ENCODE measurements around the gene CCL19.

CCL19 gene

DNA sequence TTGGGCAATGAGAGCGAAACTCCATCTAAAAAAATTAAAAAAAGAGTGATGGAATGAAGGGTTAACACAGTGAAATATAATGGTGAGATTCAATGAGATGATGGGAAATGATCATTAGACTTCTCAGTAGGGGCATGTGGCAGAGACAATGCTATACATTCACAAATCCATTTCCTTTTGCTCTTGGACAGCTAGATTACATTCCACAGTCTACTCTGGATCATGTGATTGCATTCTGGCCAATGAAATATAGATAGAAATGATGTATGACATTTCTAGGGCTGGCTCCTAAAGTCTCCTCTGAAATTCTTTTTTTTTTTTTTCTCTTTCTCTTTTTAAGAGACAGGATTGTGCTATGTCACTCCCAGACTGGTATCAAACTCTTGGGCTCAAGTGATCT is 48.4 kb downstream of the CCL19 start:
- Histone ChIP-seq H3K9me2 (replicated peaks; ENCODE audit: low read depth, low read length) (no peaks in the 10 kb centered on the region), H3K36me3 (ENCODE audit: insufficient read depth, low read length) (no peaks in the 10 kb centered on the region), H3F3A (ENCODE audit: low read depth) (no peaks in the 10 kb centered on the region), H3K27me3 (ENCODE audit: insufficient read depth, low read length, poor library complexity, severe bottlenecking) (no peaks in the 10 kb centered on the region), H2AFZ (ENCODE audit: low read length) (no peak overlapping the region), H4K20me1 (ENCODE audit: insufficient read depth, low read length, poor library complexity, severe bottlenecking) (peaks cover 4% of the 10 kb centered on the region), H3K9me3 (ENCODE audit: insufficient read depth, low read depth, low read length) (no peaks in the 10 kb centered on the region), H3K4me3 (ENCODE audit: low read length, poor library complexity, severe bottlenecking) (no peak overlapping the region), H3K9ac (ENCODE audit: low read depth, low read length, poor library complexity, severe bottlenecking) (no peak overlapping the region), H3K79me2 (ENCODE audit: insufficient read depth, low read length) (peaks cover 7% of the 10 kb centered on the region), H3K4me2 (ENCODE audit: low read depth, low read length, poor library complexity, severe bottlenecking) (no peak overlapping the region), H3K4me1 (ENCODE audit: insufficient read depth, low read length, poor library complexity, severe bottlenecking) (peaks cover 17% of the 10 kb centered on the region)
- TF ChIP-seq, protein P1, sequence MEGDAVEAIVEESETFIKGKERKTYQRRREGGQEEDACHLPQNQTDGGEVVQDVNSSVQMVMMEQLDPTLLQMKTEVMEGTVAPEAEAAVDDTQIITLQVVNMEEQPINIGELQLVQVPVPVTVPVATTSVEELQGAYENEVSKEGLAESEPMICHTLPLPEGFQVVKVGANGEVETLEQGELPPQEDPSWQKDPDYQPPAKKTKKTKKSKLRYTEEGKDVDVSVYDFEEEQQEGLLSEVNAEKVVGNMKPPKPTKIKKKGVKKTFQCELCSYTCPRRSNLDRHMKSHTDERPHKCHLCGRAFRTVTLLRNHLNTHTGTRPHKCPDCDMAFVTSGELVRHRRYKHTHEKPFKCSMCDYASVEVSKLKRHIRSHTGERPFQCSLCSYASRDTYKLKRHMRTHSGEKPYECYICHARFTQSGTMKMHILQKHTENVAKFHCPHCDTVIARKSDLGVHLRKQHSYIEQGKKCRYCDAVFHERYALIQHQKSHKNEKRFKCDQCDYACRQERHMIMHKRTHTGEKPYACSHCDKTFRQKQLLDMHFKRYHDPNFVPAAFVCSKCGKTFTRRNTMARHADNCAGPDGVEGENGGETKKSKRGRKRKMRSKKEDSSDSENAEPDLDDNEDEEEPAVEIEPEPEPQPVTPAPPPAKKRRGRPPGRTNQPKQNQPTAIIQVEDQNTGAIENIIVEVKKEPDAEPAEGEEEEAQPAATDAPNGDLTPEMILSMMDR (conservative IDR thresholded peaks at IDR 0.05; ENCODE audit: low read length) = no peak
- TF ChIP-seq EZH2phosphoT487 (IDR thresholded peaks at IDR 0.05; ENCODE audit: borderline replicate concordance) = no peak

Measured in Loucy (cell line).